ENCODE measurements around the gene HES7.

The HES7 gene

GRCh38 chr17:8143581-8144400 lies 19.9 kb upstream of the HES7 start:
- FAIRE-seq = no peak

GRCh38 chr17:8142887-8143580 lies 19.1 kb upstream of the HES7 start:
- FAIRE-seq = no peak
- no peak for DNase-seq (ENCODE audit: low spot score)

More at GRCh38 chr17:8143581-8144400, 19.9 kb upstream of the HES7 start:
- no peak for DNase-seq (ENCODE audit: low spot score)

- FAIRE-seq = no peak
- no peak for DNase-seq (ENCODE audit: low spot score)
Observed at GRCh38 chr17:8142158-8142886, 18.4 kb upstream of the HES7 start.

- FAIRE-seq (no peak), DNase-seq (ENCODE audit: low spot score) (no peak)
Observed at GRCh38 chr17:8141741-8142140, 17.8 kb upstream of the HES7 start.

GRCh38 chr17:8141045-8141444 lies 17.1 kb upstream of the HES7 start:
- DNase-seq (ENCODE audit: low spot score) = no peak
- no peak for FAIRE-seq

- DNase-seq (ENCODE audit: low spot score) = no peak
- FAIRE-seq = no peak
Observed at GRCh38 chr17:8140065-8141029, 16.4 kb upstream of the HES7 start.

- FAIRE-seq = peak; percentile 89
Observed at GRCh38 chr17:8138672-8139371, 14.9 kb upstream of the HES7 start.

GRCh38 chr17:8138374-8138671 lies 14.4 kb upstream of the HES7 start:
- FAIRE-seq = no peak
- DNase-seq (ENCODE audit: low spot score) = no peak

More at GRCh38 chr17:8138672-8139371, 14.9 kb upstream of the HES7 start:
- DNase-seq (ENCODE audit: low spot score) = peak; percentile 97

- DNase-seq (ENCODE audit: low spot score) = no peak
- no peak for FAIRE-seq
Observed at GRCh38 chr17:8137645-8138373, 13.9 kb upstream of the HES7 start.

GRCh38 chr17:8133941-8134340 lies 10.0 kb upstream of the HES7 start:
- FAIRE-seq = no peak
- no peak for DNase-seq (ENCODE audit: low spot score)

- FAIRE-seq (no peak), DNase-seq (ENCODE audit: low spot score) (no peak)
Observed at GRCh38 chr17:8133399-8133798, 9.5 kb upstream of the HES7 start.

GRCh38 chr17:8131844-8132441 lies 8.0 kb upstream of the HES7 start:
- FAIRE-seq (no peak), DNase-seq (ENCODE audit: low spot score) (peak; percentile 34)

GRCh38 chr17:8128125-8128784 lies 4.3 kb upstream of the HES7 start:
- no peak for FAIRE-seq

GRCh38 chr17:8126491-8127066 lies 2.7 kb upstream of the HES7 start:
- FAIRE-seq = no peak
- peak; percentile 5 for DNase-seq (ENCODE audit: low spot score)

More at GRCh38 chr17:8128125-8128784, 4.3 kb upstream of the HES7 start:
- DNase-seq (ENCODE audit: low spot score) = no peak

- FAIRE-seq = no peak
- peak; percentile 15 for DNase-seq (ENCODE audit: low spot score)
Observed at GRCh38 chr17:8125947-8126490, 2.1 kb upstream of the HES7 start.

GRCh38 chr17:8125154-8125946 lies 1.4 kb upstream of the HES7 start:
- FAIRE-seq (no peak), DNase-seq (ENCODE audit: low spot score) (peak; percentile 52)

All from RCC 7860 (cell line).